BJ (cell line): ENCODE results near the gene FRAS1. TPM values are rescaled to one million over a fixed set of nuclear protein-coding genes. Genes with fewer than 3 reads are reported as not detected.

Experiments
- CTCF ChIA-PET: fragments of 350-600 bp; formaldehyde crosslinking; extraction: SDS; loops from one replicate; lab custom pipeline; 2021; ENCODE audit warnings: antibody characterized with exemption, inconsistent platforms; lab: Yijun Ruan, JAX
- POLR2A ChIA-PET: fragments of 300-600 bp; sonication (Branson Sonifier 250); formaldehyde crosslinking; extraction: SDS; loops from one replicate; lab custom pipeline; 2021; ENCODE audit warnings: antibody characterized with exemption; lab: Charles Lee
- DNase-seq: peaks from one replicate; pipeline ENCODE4 v3.0.0-alpha.2; 2011; ENCODE audit warnings: low read depth
- H3K27me3 ChIP-seq: 2 replicates; pipeline ENCODE4 v1.6.0; 2011; ENCODE audit warnings: low read length; ENCODE audit not compliant: control insufficient read depth, insufficient read depth
- H3K36me3 ChIP-seq: 2 replicates; pipeline ENCODE4 v1.5.1; 2011; ENCODE audit warnings: low read length; ENCODE audit not compliant: control insufficient read depth, insufficient read depth
- H3K4me3 ChIP-seq: 2 replicates; pipeline ENCODE4 v1.5.1; 2011; ENCODE audit warnings: low read depth, mild to moderate bottlenecking, control low read depth, low read length
- CTCF ChIP-seq: IDR thresholded peaks from 2 replicates; pipeline ENCODE4 v1.5.1; 2011; ENCODE audit warnings: low read depth, mild to moderate bottlenecking, control low read depth, inconsistent platforms, low read length, moderate library complexity; ENCODE audit not compliant: insufficient read depth
- polyA plus RNA-seq: library from polyadenylated mRNA; depleted of rRNA; stranded (reverse); fragments of >200 nt; gene quantifications from 2 replicates; pipeline ENCODE4 v1.2.3, GENCODE V29; 2011

The FRAS1 gene
- polyA plus RNA-seq, 1 experiment: 4.4 TPM

- Histone ChIP-seq H3K27me3 (no peaks in the 10 kb centered on the region), H3K4me3 (no peak overlapping the region), H3K36me3 (no peaks in the 10 kb centered on the region)
- POLR2A ChIA-PET: no interaction called here
- CTCF ChIA-PET: interaction anchor here (1.9 kb wide), 1 partner anchor 449 kb away, joined by 11 read pairs; no protein-coding TSS in a partner anchor
- TF ChIP-seq CTCF: no peak
- no peak for DNase-seq
Observed at GRCh38 chr4:78509043-78509442, 451.9 kb downstream of the FRAS1 start.

GRCh38 chr4:78510108-78510507 lies 453.0 kb downstream of the FRAS1 start:
- CTCF ChIA-PET: interaction anchor here (1.9 kb wide), 1 partner anchor 451 kb away, joined by 11 read pairs; no protein-coding TSS in a partner anchor
- Histone ChIP-seq H3K36me3 (no peaks in the 10 kb centered on the region), H3K27me3 (no peaks in the 10 kb centered on the region), H3K4me3 (no peak overlapping the region)
- TF ChIP-seq CTCF: no peak
- POLR2A ChIA-PET: no interaction called here
- DNase-seq: no peak

- no peaks in the 10 kb centered on the region for H3K27me3 ChIP-seq
- CTCF ChIA-PET: no interaction called here
- no peaks in the 10 kb centered on the region for H3K36me3 ChIP-seq
- POLR2A ChIA-PET: no interaction called here
- TF ChIP-seq CTCF: no peak
- no peak for DNase-seq
- no peak overlapping the region for H3K4me3 ChIP-seq
Observed at GRCh38 chr4:78510681-78511080, 453.6 kb downstream of the FRAS1 start.

GRCh38 chr4:78512357-78512920 lies 455.3 kb downstream of the FRAS1 start:
- ChIA-PET CTCF (interaction anchor here (1.1 kb wide), 2 partner anchors 453 to 552 kb away, joined by 3 to 11 read pairs; no protein-coding TSS in a partner anchor), POLR2A (no interaction called here)
- TF ChIP-seq CTCF: no peak
- H3K4me3 ChIP-seq: no peak overlapping the region
- DNase-seq: no peak
- H3K36me3 ChIP-seq: no peaks in the 10 kb centered on the region
- no peaks in the 10 kb centered on the region for H3K27me3 ChIP-seq

- POLR2A ChIA-PET: no interaction called here
- no peak for TF ChIP-seq CTCF
- DNase-seq: no peak
- Histone ChIP-seq H3K36me3 (no peaks in the 10 kb centered on the region), H3K4me3 (no peak overlapping the region), H3K27me3 (no peaks in the 10 kb centered on the region)
- CTCF ChIA-PET: interaction anchor here (0.6 to 5.9 kb wide), 4 partner anchors 454 to 553 kb away, joined by 3 to 43 read pairs (median 7); no protein-coding TSS in a partner anchor
Observed at GRCh38 chr4:78513411-78513975, 456.4 kb downstream of the FRAS1 start.
